Osteoblast (primary cell): ENCODE data around the gene LHX4. TPM values are rescaled to one million over a fixed set of nuclear protein-coding genes. Genes with fewer than 3 reads are reported as not detected.
A peak's percentile ranks its signal among the peaks of the same experiment; 100 is the strongest.

ENCODE experiments used
- DNase-seq: peaks from one replicate; pipeline ENCODE4 v3.0.0; 2011; ENCODE audit warnings: low spot score, mixed read lengths; ENCODE audit not compliant: insufficient read length; ENCODE audit errors: missing footprints
- H2AFZ ChIP-seq: 2 replicates; pipeline ENCODE4 v1.6.0; 2011; ENCODE audit warnings: mild to moderate bottlenecking, low read length
- H3K27ac ChIP-seq: 2 replicates; pipeline ENCODE4 v1.5.1; 2011; ENCODE audit warnings: mild to moderate bottlenecking, low read depth, low read length, moderate library complexity
- H3K27me3 ChIP-seq: 2 replicates; pipeline ENCODE4 v1.6.0; 2012; ENCODE audit warnings: mild to moderate bottlenecking, control low read depth, inconsistent platforms, low read length, moderate library complexity; ENCODE audit not compliant: insufficient read depth
- H3K36me3 ChIP-seq: 2 replicates; pipeline ENCODE4 v1.5.1; 2011; ENCODE audit warnings: mild to moderate bottlenecking, low read length, control low read depth, moderate library complexity; ENCODE audit not compliant: insufficient read depth
- H3K4me1 ChIP-seq: 2 replicates; pipeline ENCODE4 v1.5.1; 2011; ENCODE audit warnings: mild to moderate bottlenecking, low read length, control low read depth, moderate library complexity; ENCODE audit not compliant: insufficient read depth
- H3K4me2 ChIP-seq: 2 replicates; pipeline ENCODE4 v1.6.0; 2011; ENCODE audit warnings: mild to moderate bottlenecking, low read length; ENCODE audit not compliant: insufficient read depth
- H3K4me3 ChIP-seq: fragments of 200-600 bp; sonication (generic); 3 replicates; pipeline ENCODE4 v1.5.1; 2012; ENCODE audit warnings: mild to moderate bottlenecking, low read length, inconsistent platforms; ENCODE audit not compliant: insufficient read depth
- H3K79me2 ChIP-seq: 2 replicates; pipeline ENCODE4 v1.6.0; 2012; ENCODE audit warnings: mild to moderate bottlenecking, low read length, control low read depth, inconsistent platforms; ENCODE audit not compliant: insufficient read depth
- H3K9me3 ChIP-seq: 2 replicates; pipeline ENCODE4 v1.5.1; 2011; ENCODE audit warnings: low read depth, low read length, control low read depth
- H4K20me1 ChIP-seq: 2 replicates; pipeline ENCODE4 v1.6.0; 2012; ENCODE audit warnings: mild to moderate bottlenecking, low read length, control low read depth; ENCODE audit not compliant: insufficient read depth
- CTCF ChIP-seq: IDR thresholded peaks from 2 replicates; pipeline ENCODE4 v1.5.1; 2011; ENCODE audit warnings: mild to moderate bottlenecking, low read depth, low read length, moderate library complexity; ENCODE audit errors: extremely low read depth
- total RNA-seq: library from RNA; depleted of rRNA; stranded (reverse); fragments of >200 nt; gene quantifications from 2 replicates; pipeline ENCODE4 v1.2.3, GENCODE V29; 2012

LHX4 gene
- total RNA-seq, 1 donor = not detected

- Histone ChIP-seq H3K9me3 (no peaks in the 10 kb centered on the region), H2AFZ (no peak overlapping the region), H3K4me1 (no peaks in the 10 kb centered on the region), H3K79me2 (no peaks in the 10 kb centered on the region), H3K4me3 (no peak overlapping the region), H3K27ac (no peak overlapping the region), H3K27me3 (peaks cover 49% of the 10 kb centered on the region), H3K36me3 (no peaks in the 10 kb centered on the region), H3K4me2 (no peak overlapping the region), H4K20me1 (no peaks in the 10 kb centered on the region)
- DNase-seq = peak; percentile 39
- no peak for TF ChIP-seq CTCF
Observed at GRCh38 chr1:180258935-180259334, 28.9 kb downstream of the LHX4 start.

- H3K9me3 ChIP-seq = no peaks in the 10 kb centered on the region
- H3K4me2 ChIP-seq = no peak overlapping the region
- no peak overlapping the region for H3K27ac ChIP-seq
- H3K27me3 ChIP-seq = peaks cover 55% of the 10 kb centered on the region
- DNase-seq = peak; percentile 78
- H2AFZ ChIP-seq = no peak overlapping the region
- no peaks in the 10 kb centered on the region for H3K36me3 ChIP-seq
- H3K4me1 ChIP-seq = no peaks in the 10 kb centered on the region
- no peak overlapping the region for H3K4me3 ChIP-seq
- no peak for TF ChIP-seq CTCF
- H3K79me2 ChIP-seq = no peaks in the 10 kb centered on the region
- H4K20me1 ChIP-seq = no peaks in the 10 kb centered on the region
Observed at GRCh38 chr1:180259431-180260338, 29.6 kb downstream of the LHX4 start.

- Histone ChIP-seq H3K27ac (no peak overlapping the region), H3K9me3 (no peaks in the 10 kb centered on the region), H4K20me1 (no peaks in the 10 kb centered on the region), H3K4me2 (no peak overlapping the region), H3K4me3 (no peak overlapping the region), H3K27me3 (peaks cover 57% of the 10 kb centered on the region), H3K36me3 (no peaks in the 10 kb centered on the region), H3K79me2 (no peaks in the 10 kb centered on the region), H2AFZ (no peak overlapping the region), H3K4me1 (no peaks in the 10 kb centered on the region)
- TF ChIP-seq CTCF = no peak
- peak; percentile 64 for DNase-seq
Observed at GRCh38 chr1:180260541-180260940, 30.5 kb downstream of the LHX4 start.

- Histone ChIP-seq H3K27me3 (peaks cover 55% of the 10 kb centered on the region), H3K4me3 (no peak overlapping the region), H2AFZ (no peak overlapping the region), H4K20me1 (no peaks in the 10 kb centered on the region), H3K4me1 (no peaks in the 10 kb centered on the region), H3K4me2 (no peak overlapping the region), H3K27ac (no peak overlapping the region), H3K79me2 (no peaks in the 10 kb centered on the region), H3K9me3 (no peaks in the 10 kb centered on the region), H3K36me3 (no peaks in the 10 kb centered on the region)
- DNase-seq = peak; percentile 46
- no peak for TF ChIP-seq CTCF
Observed at GRCh38 chr1:180261030-180261429, 31.0 kb downstream of the LHX4 start.
